ENCODE data around the gene RERE. TPM values are rescaled to one million over a fixed set of nuclear protein-coding genes. Genes with fewer than 3 reads are reported as not detected.
A peak's percentile ranks its signal among the peaks of the same experiment; 100 is the strongest.

Gene RERE
- total and polyA plus RNA-seq, 7 donors, result 38.8 to 308 (median 99.7) TPM

- H3K27ac ChIP-seq, result peak overlapping the region; percentile 62
- intact Hi-C loops (cut with DNase I), result no loop called here
- DNase-seq, result no peak
- H3K36me3 ChIP-seq (ENCODE audit: insufficient read depth in 1 of 2, low read depth in 1 of 2), result peaks cover 0 to 10% of the 10 kb centered on the region in 2 donors
- H3K9me3 ChIP-seq, result no peaks in the 10 kb centered on the region
- no peak for TF ChIP-seq CTCF (IDR thresholded peaks at IDR 0.05)
- peak in 2 of 4 donors; percentile 22 to 29 for ATAC-seq
- 23 to 32% (median 26%) methylated on average over 2 of the region's 2 CpGs for WGBS, 3 donors
- H3K4me3 ChIP-seq, result peak overlapping the region; percentile 19
- peaks cover 76% of the 10 kb centered on the region for H3K4me1 ChIP-seq
- H3K27me3 ChIP-seq (ENCODE audit: insufficient read depth in 3 of 3, low read length in 2 of 3), result no peaks in the 10 kb centered on the region
Measured at GRCh38 chr1:8397511-8397910, 419.9 kb downstream of the RERE start.

DNA sequence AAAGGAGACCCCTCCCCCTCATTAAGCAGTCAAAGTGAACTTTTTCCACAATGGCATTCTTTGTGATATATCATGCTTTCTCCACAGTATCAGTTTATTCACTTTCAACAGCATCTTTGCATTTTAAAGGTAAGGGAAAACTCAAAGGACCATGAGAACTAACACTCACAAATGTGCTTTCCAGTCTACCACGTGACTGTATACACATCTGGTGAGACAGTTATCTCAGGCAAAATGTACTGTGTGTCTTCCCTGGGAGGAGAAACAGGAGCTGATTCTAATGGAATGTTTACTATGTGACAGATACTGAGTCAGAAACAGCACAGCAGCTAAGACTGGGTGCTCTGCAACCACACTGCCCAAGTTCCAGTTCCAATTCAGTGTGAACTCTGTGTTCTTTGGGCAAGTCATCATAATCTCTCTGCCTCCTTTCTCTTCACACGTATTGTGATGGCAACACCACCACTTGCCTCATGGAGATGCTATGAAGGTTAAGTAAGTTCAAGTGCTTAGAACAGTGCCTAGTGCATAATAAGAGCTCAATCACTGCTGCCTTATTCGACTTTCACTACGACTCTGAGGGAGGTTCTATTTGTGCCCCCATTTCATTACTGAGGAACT is 420.5 kb downstream of the RERE start:
- 2 to 12% (median 3%) methylated on average over 4 of the region's 4 CpGs for WGBS, 3 donors
- Histone ChIP-seq H3K27ac (peak overlapping the region; percentile 62), H3K36me3 (ENCODE audit: insufficient read depth in 1 of 2, low read depth in 1 of 2) (peaks cover 0 to 9% of the 10 kb centered on the region in 2 donors), H3K9me3 (no peaks in the 10 kb centered on the region), H3K4me3 (peak overlapping the region; percentile 19), H3K27me3 (ENCODE audit: insufficient read depth in 3 of 3, low read length in 2 of 3) (no peaks in the 10 kb centered on the region), H3K4me1 (peaks cover 75% of the 10 kb centered on the region)
- DNase-seq, result peak in 1 of 2 donors; percentile 50
- no peak for TF ChIP-seq CTCF (IDR thresholded peaks at IDR 0.05)
- peak; percentile 66 to 94 (median 92) for ATAC-seq
- intact Hi-C loops (cut with DNase I), result no loop called here

DNA sequence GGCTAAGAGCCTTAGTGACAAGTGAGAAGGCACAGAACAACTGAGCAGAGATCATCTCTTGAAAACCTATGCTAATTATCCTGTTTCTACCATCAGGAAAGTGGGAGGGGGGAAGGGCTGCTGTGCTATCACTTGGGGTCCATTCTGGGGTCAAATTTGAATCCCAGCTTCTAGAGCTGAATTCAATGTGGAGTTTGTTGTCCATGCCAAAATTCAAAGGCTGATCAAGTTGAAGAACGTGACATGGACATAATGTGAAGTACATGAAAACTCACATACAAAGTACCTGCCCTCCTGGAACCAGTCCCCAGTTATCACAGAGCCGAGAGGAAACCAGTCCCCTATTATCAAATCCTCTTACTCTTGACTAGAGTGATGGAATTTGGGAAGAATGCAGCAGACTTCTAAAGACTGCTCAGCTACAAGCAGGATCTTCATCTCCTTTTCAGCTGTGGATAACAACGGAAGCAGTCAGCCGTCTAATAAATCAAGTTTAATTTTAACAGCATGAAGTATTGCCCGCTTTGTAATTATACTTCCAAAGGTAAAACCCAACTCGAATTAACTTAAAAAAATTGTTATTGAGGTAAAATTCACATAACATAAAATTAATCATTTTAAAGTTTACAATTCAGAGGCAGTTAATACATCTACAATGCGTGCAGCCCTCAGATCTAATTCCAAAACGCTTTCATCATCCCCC is 421.2 kb downstream of the RERE start:
- ATAC-seq, result no peak

DNA sequence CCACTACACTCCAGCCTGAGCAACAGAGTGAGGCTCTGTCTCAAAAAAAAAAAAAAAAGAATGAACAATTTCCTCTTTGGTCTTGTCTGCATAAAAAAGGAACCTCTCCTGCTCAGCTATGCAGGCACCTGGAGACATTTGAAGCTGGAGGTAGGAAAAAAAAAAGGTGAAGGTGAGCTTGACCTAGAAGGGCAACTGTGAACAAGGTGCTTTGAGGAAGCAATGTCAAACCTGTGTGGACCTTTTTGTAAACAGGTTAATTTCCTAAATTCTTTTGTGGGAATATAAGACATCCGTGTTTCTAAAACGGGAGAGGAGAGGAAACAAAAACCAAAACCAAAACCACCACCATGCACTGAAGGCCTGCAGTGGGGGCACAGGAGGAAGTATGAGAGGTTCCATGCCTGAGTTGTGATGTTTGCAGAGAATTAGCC is 422.0 kb downstream of the RERE start:
- no peak for ATAC-seq
- intact Hi-C loops (cut with DNase I), result no loop called here
- Histone ChIP-seq H3K27me3 (ENCODE audit: insufficient read depth in 3 of 3, low read length in 2 of 3) (no peaks in the 10 kb centered on the region), H3K36me3 (ENCODE audit: insufficient read depth in 1 of 2, low read depth in 1 of 2) (no peaks in the 10 kb centered on the region), H3K27ac (peak overlapping the region; percentile 62), H3K4me3 (no peak overlapping the region), H3K4me1 (peaks cover 78% of the 10 kb centered on the region), H3K9me3 (no peaks in the 10 kb centered on the region)
- no peak for DNase-seq
- 34 to 43% (median 37%) methylated on average over 2 of the region's 2 CpGs for WGBS, 3 donors
- TF ChIP-seq CTCF (IDR thresholded peaks at IDR 0.05), result no peak

More for the DNA sequence above, 421.2 kb downstream of the RERE start:
- Histone ChIP-seq H3K27ac (peak overlapping the region; percentile 62), H3K27me3 (ENCODE audit: insufficient read depth in 3 of 3, low read length in 2 of 3) (no peaks in the 10 kb centered on the region), H3K4me3 (peak overlapping the region; percentile 19), H3K9me3 (no peaks in the 10 kb centered on the region), H3K4me1 (peaks cover 70% of the 10 kb centered on the region), H3K36me3 (ENCODE audit: insufficient read depth in 1 of 2, low read depth in 1 of 2) (peaks cover 0 to 2% of the 10 kb centered on the region in 2 donors)
- DNase-seq, result no peak
- 18 to 37% (median 22%) methylated on average over 8 of the region's 8 CpGs for WGBS, 3 donors
- intact Hi-C loops (cut with DNase I), result no loop called here
- TF ChIP-seq CTCF (IDR thresholded peaks at IDR 0.05), result no peak
